Ascending aorta (tissue), 2 donors: ENCODE data around the gene CASP2. TPM values are rescaled to one million over a fixed set of nuclear protein-coding genes. Genes with fewer than 3 reads are reported as not detected.
A peak's percentile ranks its signal among the peaks of the same experiment; 100 is the strongest.

Experiments used
- DNase-seq, 2 donors: peaks; one replicate each; pipeline ENCODE4 v3.0.0-alpha.2; 2019; ENCODE audit warnings: low spot score in 2 of 2
- H3K27ac ChIP-seq, 2 donors: fragments of 200-600 bp; sonication (generic); one replicate each; pipeline ENCODE4 v1.5.1; 2016 to 2017; ENCODE audit warnings: mild to moderate bottlenecking in 1 of 2
- H3K27me3 ChIP-seq: fragments of 200-600 bp; sonication (generic); one replicate; pipeline ENCODE4 v1.5.1; 2017
- H3K36me3 ChIP-seq, 2 donors: fragments of 200-600 bp; sonication (generic); one replicate each; pipeline ENCODE4 v1.5.1; 2016
- H3K4me1 ChIP-seq, 2 donors: fragments of 200-600 bp; sonication (generic); one replicate each; pipeline ENCODE4 v1.5.1; 2016 to 2017; ENCODE audit warnings: mild to moderate bottlenecking in 1 of 2
- H3K4me3 ChIP-seq, 2 donors: fragments of 200-600 bp; sonication (generic); one replicate each; pipeline ENCODE4 v1.5.1; 2016 to 2017; ENCODE audit warnings: mild to moderate bottlenecking in 1 of 2
- H3K9me3 ChIP-seq, 2 donors: fragments of 200-600 bp; sonication (generic); one replicate each; pipeline ENCODE4 v1.5.1; 2016
- CTCF ChIP-seq, 3 experiments: fragments of 200-600 bp in 2 of 3; fragments of 450-650 bp in 1 of 3; sonication (generic) in 2 of 3; IDR thresholded peaks; one replicate each; pipeline ENCODE4 v1.5.1; 2016 to 2019; ENCODE audit warnings: antibody characterized with exemption in 3 of 3, mild to moderate bottlenecking in 1 of 3, moderate library complexity in 1 of 3
- intact Hi-C: fragments of 100-400 bp; cut with DNase I; formaldehyde crosslinking; loops from one replicate; pipeline ENCODE4 v1.15.1; 2023
- total RNA-seq: library from RNA; depleted of rRNA; stranded (reverse); fragments of >200 nt; gene quantifications from one replicate; pipeline ENCODE4 v1.1.0, GENCODE V29; 2016

The CASP2 gene
- total RNA-seq, 1 donor from 2014 or later, result 13.7 TPM

DNA sequence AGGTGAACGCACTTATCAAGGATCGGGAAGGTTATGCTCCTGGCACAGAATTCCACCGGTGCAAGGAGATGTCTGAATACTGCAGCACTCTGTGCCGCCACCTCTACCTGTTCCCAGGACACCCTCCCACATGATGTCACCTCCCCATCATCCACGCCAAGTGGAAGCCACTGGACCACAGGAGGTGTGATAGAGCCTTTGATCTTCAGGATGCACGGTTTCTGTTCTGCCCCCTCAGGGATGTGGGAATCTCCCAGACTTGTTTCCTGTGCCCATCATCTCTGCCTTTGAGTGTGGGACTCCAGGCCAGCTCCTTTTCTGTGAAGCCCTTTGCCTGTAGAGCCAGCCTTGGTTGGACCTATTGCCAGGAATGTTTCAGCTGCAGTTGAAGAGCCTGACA, 16.8 kb downstream of the CASP2 start:
- Histone ChIP-seq H3K36me3 (peaks cover 62 to 80% of the 10 kb centered on the region in 2 donors), H3K9me3 (no peaks in the 10 kb centered on the region), H3K27ac (no peak overlapping the region), H3K4me1 (no peaks in the 10 kb centered on the region), H3K27me3 (no peaks in the 10 kb centered on the region), H3K4me3 (no peak overlapping the region)
- DNase-seq, result no peak
- intact Hi-C loops, result loop anchor here (2.0 to 5.0 kb wide), 2 partner anchors 64 to 112 kb away; no protein-coding TSS in a partner anchor
- TF ChIP-seq CTCF (IDR thresholded peaks at IDR 0.05), result no peak

DNA sequence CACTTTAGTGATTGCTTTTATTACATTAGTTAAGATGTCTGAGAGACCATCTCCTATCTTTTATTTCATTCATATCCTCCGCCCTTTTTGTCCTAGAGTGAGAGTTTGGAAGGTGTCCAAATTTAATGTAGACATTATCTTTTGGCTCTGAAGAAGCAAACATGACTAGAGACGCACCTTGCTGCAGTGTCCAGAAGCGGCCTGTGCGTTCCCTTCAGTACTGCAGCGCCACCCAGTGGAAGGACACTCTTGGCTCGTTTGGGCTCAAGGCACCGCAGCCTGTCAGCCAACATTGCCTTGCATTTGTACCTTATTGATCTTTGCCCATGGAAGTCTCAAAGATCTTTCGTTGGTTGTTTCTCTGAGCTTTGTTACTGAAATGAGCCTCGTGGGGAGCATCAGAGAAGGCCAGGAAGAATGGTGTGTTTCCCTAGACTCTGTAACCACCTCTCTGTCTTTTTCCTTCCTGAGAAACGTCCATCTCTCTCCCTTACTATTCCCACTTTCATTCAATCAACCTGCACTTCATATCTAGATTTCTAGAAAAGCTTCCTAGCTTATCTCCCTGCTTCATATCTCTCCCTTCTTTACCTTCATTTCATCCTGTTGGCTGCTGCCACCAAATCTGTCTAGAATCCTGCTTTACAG, 17.4 kb downstream of the CASP2 start:
- no peaks in the 10 kb centered on the region for H3K4me1 ChIP-seq
- H3K9me3 ChIP-seq, result no peaks in the 10 kb centered on the region
- no peak overlapping the region for H3K27ac ChIP-seq
- H3K27me3 ChIP-seq, result no peaks in the 10 kb centered on the region
- no peak for DNase-seq
- no peak overlapping the region for H3K4me3 ChIP-seq
- peaks cover 56 to 74% of the 10 kb centered on the region in 2 donors for H3K36me3 ChIP-seq
- TF ChIP-seq CTCF (IDR thresholded peaks at IDR 0.05), result peak; percentile 35 to 67 (median 60)
- intact Hi-C loops, result loop anchor here (2.0 to 5.0 kb wide), 2 partner anchors 65 to 112 kb away; no protein-coding TSS in a partner anchor

DNA sequence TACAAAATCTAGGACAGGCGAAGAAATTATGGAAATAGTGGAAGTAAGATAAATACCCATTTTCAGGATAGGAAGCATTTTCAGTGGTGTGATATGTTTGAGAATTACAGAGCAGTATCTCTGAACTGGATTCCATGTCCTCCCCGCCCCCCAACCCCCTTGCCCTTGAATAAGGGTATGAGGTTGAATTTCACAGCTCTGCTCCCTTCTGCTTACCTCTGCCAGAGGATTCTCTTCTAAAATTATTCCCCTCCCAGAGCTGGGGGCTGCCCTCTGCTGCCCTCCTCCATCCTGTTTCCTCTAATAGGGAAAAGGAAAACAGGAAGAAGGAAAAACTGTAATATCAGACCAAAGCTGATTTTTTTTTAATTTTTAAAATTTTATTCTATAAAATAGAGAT, 20.5 kb downstream of the CASP2 start:
- no peaks in the 10 kb centered on the region for H3K4me1 ChIP-seq
- no peak for DNase-seq
- no peak overlapping the region for H3K4me3 ChIP-seq
- peaks cover 42 to 46% of the 10 kb centered on the region in 2 donors for H3K36me3 ChIP-seq
- no peaks in the 10 kb centered on the region for H3K9me3 ChIP-seq
- TF ChIP-seq CTCF (IDR thresholded peaks at IDR 0.05), result no peak
- H3K27me3 ChIP-seq, result no peaks in the 10 kb centered on the region
- intact Hi-C loops, result loop anchor here (5.0 kb wide), 1 partner anchor 109 kb away; no protein-coding TSS in a partner anchor
- H3K27ac ChIP-seq, result no peak overlapping the region

GRCh38 chr7:143314127-143314526, 26.0 kb downstream of the CASP2 start:
- Histone ChIP-seq H3K36me3 (no peaks in the 10 kb centered on the region), H3K27ac (no peak overlapping the region), H3K9me3 (no peaks in the 10 kb centered on the region), H3K4me3 (no peak overlapping the region), H3K4me1 (no peaks in the 10 kb centered on the region), H3K27me3 (no peaks in the 10 kb centered on the region)
- DNase-seq, result no peak
- intact Hi-C loops, result loop anchor here (5.0 kb wide), 1 partner anchor 687 kb away; no protein-coding TSS in a partner anchor
- no peak for TF ChIP-seq CTCF (IDR thresholded peaks at IDR 0.05)

GRCh38 chr7:143315776-143316175, 27.6 kb downstream of the CASP2 start, which contains the start of gene CLCN1:
CLCN1 (plus strand) TSS chr7:143316111; CDS start chr7:143316213, 102 bp downstream.
- Histone ChIP-seq H3K4me3 (no peak within 1 kb of the TSS), H3K9me3 (no peaks in the 10 kb centered on the region), H3K27ac (no peak within 1 kb of the TSS), H3K4me1 (no peaks in the 10 kb centered on the region), H3K36me3 (no peaks in the 10 kb centered on the region), H3K27me3 (no peaks in the 10 kb centered on the region)
- DNase-seq, result no peak
- intact Hi-C loops, result no loop called here
- no peak for TF ChIP-seq CTCF (IDR thresholded peaks at IDR 0.05)
